Central memory CD8-positive, alpha-beta T cell (primary cell): ENCODE results near the gene SCRT2.

Experiments
- ATAC-seq: fragments of 150-1000 bp; cut with Tn5 transposase; replicated peaks from 2 replicates; pipeline ENCODE4 v1.10.0; 2022; ENCODE audit warnings: mild to moderate bottlenecking, moderate FRiP score, moderate number of reproducible peaks; ENCODE audit not compliant: poor library complexity, severe bottlenecking; ENCODE audit errors: extremely low read depth
- DNase-seq, 2 donors: peaks; one replicate each; pipeline ENCODE4 v3.0.0; 2021; ENCODE audit warnings: low spot score in 2 of 2
- H3K27ac Mint-ChIP-seq: one replicate; pipeline ENCODE4 v1.8.0; 2022; ENCODE audit warnings: low read depth, mild to moderate bottlenecking, moderate library complexity, mixed read lengths
- H3K27me3 Mint-ChIP-seq: one replicate; pipeline ENCODE4 v1.8.0; 2022; ENCODE audit warnings: mixed read lengths
- H3K36me3 Mint-ChIP-seq: one replicate; pipeline ENCODE4 v1.8.0; 2022; ENCODE audit warnings: mild to moderate bottlenecking, moderate library complexity, mixed read lengths; ENCODE audit not compliant: insufficient read depth
- H3K4me1 Mint-ChIP-seq: one replicate; pipeline ENCODE4 v1.8.0; 2022; ENCODE audit warnings: mixed read lengths
- H3K4me3 Mint-ChIP-seq: one replicate; pipeline ENCODE4 v1.8.0; 2022; ENCODE audit warnings: mild to moderate bottlenecking, moderate library complexity, mixed read lengths
- H3K9me3 Mint-ChIP-seq: one replicate; pipeline ENCODE4 v1.8.0; 2022; ENCODE audit warnings: mixed read lengths

The SCRT2 gene

DNA sequence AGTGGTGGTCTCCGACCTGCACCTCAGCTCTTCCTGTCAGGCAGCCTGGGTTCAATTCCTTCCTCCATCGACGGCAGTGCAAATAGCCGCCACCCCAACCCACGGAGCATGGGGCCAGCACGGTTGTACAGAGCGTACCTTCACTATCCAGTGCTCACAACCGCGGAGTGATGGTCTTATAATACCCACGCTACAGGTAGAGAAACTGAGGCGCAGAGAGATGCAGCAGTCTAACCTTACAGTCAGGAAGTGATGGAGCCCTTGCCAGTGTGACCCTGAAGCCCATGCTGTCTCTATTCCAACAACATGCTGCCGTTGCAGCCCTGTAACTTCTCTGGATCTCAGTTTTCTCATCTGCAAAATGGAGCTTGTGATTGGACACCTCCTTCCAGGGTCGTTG is 11.0 kb downstream of the SCRT2 start:
- Mint-ChIP-seq H3K36me3 (peaks cover 3% of the 10 kb centered on the region), H3K4me3 (no peak overlapping the region), H3K27ac (no peak overlapping the region), H3K9me3 (no peaks in the 10 kb centered on the region), H3K27me3 (peaks cover 84% of the 10 kb centered on the region), H3K4me1 (peaks cover 9% of the 10 kb centered on the region)
- ATAC-seq, result no peak
- DNase-seq, result no peak

GRCh38 chr20:664151-664550 is 11.5 kb downstream of the SCRT2 start:
- no peak overlapping the region for H3K27ac Mint-ChIP-seq
- H3K4me3 Mint-ChIP-seq, result no peak overlapping the region
- H3K9me3 Mint-ChIP-seq, result no peaks in the 10 kb centered on the region
- ATAC-seq (no peak), DNase-seq (no peak)
- peaks cover 88% of the 10 kb centered on the region for H3K27me3 Mint-ChIP-seq
- H3K4me1 Mint-ChIP-seq, result peaks cover 9% of the 10 kb centered on the region
- peaks cover 3% of the 10 kb centered on the region for H3K36me3 Mint-ChIP-seq

- no peaks in the 10 kb centered on the region for H3K9me3 Mint-ChIP-seq
- ATAC-seq (no peak), DNase-seq (no peak)
- H3K36me3 Mint-ChIP-seq, result peaks cover 3% of the 10 kb centered on the region
- H3K4me1 Mint-ChIP-seq, result peaks cover 9% of the 10 kb centered on the region
- peaks cover 91% of the 10 kb centered on the region for H3K27me3 Mint-ChIP-seq
- no peak overlapping the region for H3K27ac Mint-ChIP-seq
- H3K4me3 Mint-ChIP-seq, result peak overlapping the region; percentile 5
Measured at GRCh38 chr20:663315-664090, 12.1 kb downstream of the SCRT2 start.

- ATAC-seq (no peak), DNase-seq (no peak)
- Mint-ChIP-seq H3K9me3 (no peaks in the 10 kb centered on the region), H3K27ac (no peak overlapping the region), H3K4me1 (peaks cover 9% of the 10 kb centered on the region), H3K27me3 (peaks cover 92% of the 10 kb centered on the region), H3K4me3 (peak overlapping the region; percentile 5), H3K36me3 (peaks cover 3% of the 10 kb centered on the region)
Measured at GRCh38 chr20:662277-663192, 13.1 kb downstream of the SCRT2 start.

DNA sequence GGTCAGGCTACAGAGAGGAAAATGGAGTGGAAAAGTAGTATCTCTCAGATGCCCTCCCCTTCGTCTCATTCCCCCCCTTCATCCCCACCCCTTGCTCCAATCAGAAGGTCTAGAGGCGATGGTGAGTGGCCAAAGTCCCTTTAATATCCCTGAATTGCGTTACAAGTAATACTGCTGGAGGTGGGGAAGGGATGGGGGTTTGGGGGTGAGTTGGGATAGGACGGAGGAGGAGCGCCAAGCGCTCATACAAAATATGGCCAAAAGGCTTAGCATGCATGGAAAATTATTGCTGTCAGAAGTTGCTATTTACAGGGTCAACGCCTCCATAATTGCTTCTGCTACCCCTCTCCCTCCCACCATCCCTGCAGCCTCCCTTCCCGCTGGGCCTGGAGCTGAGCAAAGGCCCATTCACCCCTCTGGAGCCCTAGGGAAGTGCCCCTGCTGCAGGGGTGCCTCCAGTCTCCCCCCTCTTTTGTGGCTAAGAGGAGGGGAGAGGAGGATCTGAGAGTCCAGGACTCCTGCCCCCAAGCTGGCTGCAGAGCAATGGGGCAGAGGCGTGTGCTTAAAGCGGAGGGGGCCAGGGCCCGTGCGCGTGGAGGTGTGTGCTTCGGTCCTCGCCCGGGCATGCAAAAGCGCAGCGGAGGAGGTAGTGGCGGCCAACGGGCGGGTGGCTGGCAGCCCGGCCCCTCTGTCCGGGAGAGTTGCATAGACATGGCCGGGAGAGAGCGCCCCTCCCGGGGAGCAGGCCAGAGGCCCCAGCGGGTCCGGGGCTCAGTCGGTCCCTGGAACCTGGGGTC is 13.9 kb downstream of the SCRT2 start:
- ATAC-seq (no peak), DNase-seq (no peak)
- Mint-ChIP-seq H3K27me3 (peaks cover 84% of the 10 kb centered on the region), H3K4me1 (peaks cover 9% of the 10 kb centered on the region), H3K9me3 (no peaks in the 10 kb centered on the region), H3K27ac (no peak overlapping the region), H3K4me3 (no peak overlapping the region), H3K36me3 (peaks cover 3% of the 10 kb centered on the region)

DNA sequence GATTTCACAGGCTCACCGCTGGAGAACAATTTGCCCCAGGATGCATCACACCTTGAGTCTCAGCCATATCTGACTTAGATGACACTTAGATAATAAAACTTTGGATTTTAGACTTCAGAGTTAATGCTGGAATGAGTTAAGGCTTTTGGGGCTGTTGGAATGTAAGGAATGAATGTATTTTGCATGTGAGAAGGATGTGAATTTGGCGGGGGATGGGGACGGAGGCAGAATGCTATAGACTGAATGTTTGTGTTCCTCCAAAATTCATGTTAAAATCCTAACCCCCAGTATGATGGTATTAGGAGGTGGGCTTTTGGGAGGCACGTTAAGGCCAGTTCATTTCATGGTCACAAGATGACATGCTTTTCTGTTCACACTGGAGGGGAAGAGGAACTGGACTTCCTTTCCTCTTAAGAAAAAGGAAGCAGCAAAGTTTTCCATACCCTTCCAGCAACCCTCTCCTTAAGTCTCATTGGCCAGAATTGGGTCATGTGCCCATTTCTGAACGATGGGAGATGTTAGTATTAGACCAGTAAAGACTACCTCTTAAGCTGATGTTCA is 16.8 kb downstream of the SCRT2 start:
- peaks cover 3% of the 10 kb centered on the region for H3K36me3 Mint-ChIP-seq
- DNase-seq (no peak), ATAC-seq (no peak)
- no peaks in the 10 kb centered on the region for H3K9me3 Mint-ChIP-seq
- H3K27me3 Mint-ChIP-seq, result peaks cover 57% of the 10 kb centered on the region
- no peak overlapping the region for H3K4me3 Mint-ChIP-seq
- no peak overlapping the region for H3K27ac Mint-ChIP-seq
- H3K4me1 Mint-ChIP-seq, result peaks cover 15% of the 10 kb centered on the region

GRCh38 chr20:658202-658601 is 17.4 kb downstream of the SCRT2 start:
- Mint-ChIP-seq H3K4me1 (peaks cover 17% of the 10 kb centered on the region), H3K27me3 (peaks cover 53% of the 10 kb centered on the region), H3K4me3 (no peak overlapping the region), H3K36me3 (peaks cover 3% of the 10 kb centered on the region), H3K9me3 (no peaks in the 10 kb centered on the region), H3K27ac (no peak overlapping the region)
- DNase-seq (no peak), ATAC-seq (no peak)

DNA sequence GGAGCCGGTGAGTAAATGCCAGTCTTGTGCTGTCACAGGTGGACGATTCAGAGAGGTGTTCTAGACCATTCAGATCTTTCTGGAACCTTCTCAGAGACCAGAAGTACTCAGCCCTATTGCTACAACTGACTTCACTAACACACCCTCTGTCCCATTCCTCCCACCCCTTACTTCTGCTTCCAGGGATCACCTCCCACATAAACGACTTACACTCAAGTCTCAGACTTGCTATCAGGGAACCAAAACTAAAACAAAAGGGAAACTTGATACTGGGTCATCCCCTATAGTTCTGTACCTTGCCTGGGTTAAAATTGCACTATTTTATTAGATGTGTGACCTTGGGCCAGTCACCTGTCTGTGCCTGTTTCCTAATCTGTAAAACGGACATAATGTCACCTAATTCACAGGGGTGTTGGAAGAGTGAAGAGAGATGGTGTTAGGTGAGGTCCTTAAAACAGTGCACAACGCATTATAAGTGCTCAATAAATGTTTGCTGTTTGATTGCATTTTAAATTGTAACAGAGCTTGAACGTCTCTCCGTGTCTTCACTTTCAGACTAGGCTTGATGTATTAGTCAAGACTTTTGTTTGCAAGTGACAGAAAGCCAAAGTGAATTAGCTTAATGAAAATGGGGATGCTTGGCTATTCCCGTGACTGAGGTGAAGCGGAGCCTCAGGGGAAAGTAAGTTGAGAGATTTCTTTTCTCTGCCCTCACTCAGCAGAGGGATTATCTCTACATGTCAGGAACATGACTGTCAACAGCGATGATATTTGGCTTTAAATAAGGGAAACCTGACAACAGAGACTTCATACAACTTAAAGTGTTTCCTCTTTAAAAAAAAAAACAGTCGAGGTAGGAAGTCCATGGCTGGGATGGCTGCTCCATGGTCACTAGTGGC is 19.6 kb downstream of the SCRT2 start:
- Mint-ChIP-seq H3K27ac (no peak overlapping the region), H3K27me3 (peaks cover 31% of the 10 kb centered on the region), H3K36me3 (peaks cover 1% of the 10 kb centered on the region), H3K4me3 (no peak overlapping the region), H3K4me1 (peaks cover 26% of the 10 kb centered on the region), H3K9me3 (no peaks in the 10 kb centered on the region)
- ATAC-seq, result no peak
- no peak for DNase-seq

- Mint-ChIP-seq H3K36me3 (peaks cover 1% of the 10 kb centered on the region), H3K9me3 (no peaks in the 10 kb centered on the region), H3K27ac (no peak overlapping the region), H3K4me3 (peak overlapping the region; percentile 71), H3K27me3 (peaks cover 19% of the 10 kb centered on the region), H3K4me1 (peaks cover 40% of the 10 kb centered on the region)
- DNase-seq (no peak), ATAC-seq (no peak)
Measured at GRCh38 chr20:654417-654750, 21.2 kb downstream of the SCRT2 start.

- Mint-ChIP-seq H3K4me3 (peak overlapping the region; percentile 71), H3K9me3 (no peaks in the 10 kb centered on the region), H3K4me1 (peaks cover 46% of the 10 kb centered on the region), H3K27ac (peak overlapping the region; percentile 30), H3K36me3 (peaks cover 1% of the 10 kb centered on the region), H3K27me3 (peaks cover 13% of the 10 kb centered on the region)
- ATAC-seq (no peak), DNase-seq (no peak)
Measured at GRCh38 chr20:653590-654416, 21.8 kb downstream of the SCRT2 start.

GRCh38 chr20:653110-653589 is 22.5 kb downstream of the SCRT2 start, which contains the start of gene SRXN1:
Gene SRXN1 (minus strand): TSS chr20:653200. CDS start chr20:653185, 15 bp downstream.
- Mint-ChIP-seq H3K4me3 (peak within 1 kb of the TSS; percentile 85), H3K27me3 (peaks cover 7% of the 10 kb centered on the region)

More at GRCh38 chr20:653110-653589, 22.5 kb downstream of the SCRT2 start, which contains the start of gene SRXN1:
- Mint-ChIP-seq H3K4me1 (peaks cover 47% of the 10 kb centered on the region), H3K27ac (peak within 1 kb of the TSS; percentile 77), H3K9me3 (no peaks in the 10 kb centered on the region), H3K36me3 (peaks cover 1% of the 10 kb centered on the region)
- ATAC-seq (peak; percentile 86), DNase-seq (peak; percentile 55 to 62)
